ENCODE data around the gene DNAH14. TPM values are rescaled to one million over a fixed set of nuclear protein-coding genes. Genes with fewer than 3 reads are reported as not detected.
"Not testable (repeated sequence)": the region's sequence is repeated elsewhere in the genome, so short reads cannot be mapped to it uniquely, and the experiment has no call there.

Gene DNAH14
- total and polyA plus RNA-seq, 9 of the 15 experiments (the other 6 are each of a cell fraction or from before 2014, with no cell fraction given), result 58.4 to 142 (median 98.4) TPM

DNA sequence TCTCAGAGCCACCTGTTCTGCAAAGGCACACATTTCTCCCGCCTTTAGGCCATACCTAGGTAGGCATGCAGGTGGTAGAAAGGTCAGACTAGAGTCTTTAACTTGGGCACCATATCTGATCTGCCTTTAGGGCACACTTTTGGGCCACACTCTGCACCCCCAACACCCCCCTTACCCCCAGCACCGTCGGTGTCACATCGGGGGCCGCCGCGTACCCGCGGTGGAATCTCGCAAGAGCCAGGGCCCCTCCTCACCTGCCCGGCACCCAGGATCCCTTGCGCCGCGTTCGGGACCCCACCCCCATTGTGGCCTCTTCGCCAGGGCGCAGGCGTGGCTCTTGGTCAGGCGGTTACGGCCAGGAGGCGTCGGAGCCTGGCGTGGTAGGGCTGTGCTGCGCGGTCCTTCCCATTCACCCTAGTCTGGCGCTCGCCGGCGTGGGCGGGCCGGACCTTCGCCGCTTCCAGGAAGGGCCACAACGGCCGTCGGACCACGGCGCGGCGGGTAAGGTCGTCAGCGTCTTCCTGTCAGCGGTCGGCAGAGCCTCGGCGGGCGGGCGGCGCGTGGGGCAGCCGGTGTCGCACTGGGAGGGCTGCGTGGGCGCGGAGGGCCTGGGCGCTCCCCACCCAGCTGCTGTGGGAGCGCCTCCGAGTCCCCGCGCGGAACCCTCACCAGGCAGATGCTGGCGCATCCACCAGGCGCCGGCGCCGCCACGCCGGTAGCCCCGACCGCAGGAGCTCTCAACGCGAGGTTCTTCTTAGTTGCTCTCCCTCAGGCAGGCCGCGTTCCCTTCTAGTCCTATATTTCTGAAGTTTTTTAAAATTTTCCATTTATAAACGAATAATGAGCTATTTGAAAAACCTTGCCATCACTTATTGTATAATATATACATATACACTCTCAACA, at the start of gene DNAH14 (continued):
- TF ChIP-seq CCNT2 (IDR thresholded peaks at IDR 0.05; ENCODE audit: borderline replicate concordance, extremely low read depth, insufficient read length, low read depth, low read length), result peak; percentile 81

GRCh38 chr1:224880593-224881307, 48.7 kb upstream of the DNAH14 start:
- TF ChIP-seq ZNF511 (CRISPR knock-in tag; IDR thresholded peaks at IDR 0.05), result no peak
- TF ChIP-seq DDX20 (tag; IDR thresholded peaks at IDR 0.05; ENCODE audit: low read depth), result no peak
- TF ChIP-seq, protein P1, sequence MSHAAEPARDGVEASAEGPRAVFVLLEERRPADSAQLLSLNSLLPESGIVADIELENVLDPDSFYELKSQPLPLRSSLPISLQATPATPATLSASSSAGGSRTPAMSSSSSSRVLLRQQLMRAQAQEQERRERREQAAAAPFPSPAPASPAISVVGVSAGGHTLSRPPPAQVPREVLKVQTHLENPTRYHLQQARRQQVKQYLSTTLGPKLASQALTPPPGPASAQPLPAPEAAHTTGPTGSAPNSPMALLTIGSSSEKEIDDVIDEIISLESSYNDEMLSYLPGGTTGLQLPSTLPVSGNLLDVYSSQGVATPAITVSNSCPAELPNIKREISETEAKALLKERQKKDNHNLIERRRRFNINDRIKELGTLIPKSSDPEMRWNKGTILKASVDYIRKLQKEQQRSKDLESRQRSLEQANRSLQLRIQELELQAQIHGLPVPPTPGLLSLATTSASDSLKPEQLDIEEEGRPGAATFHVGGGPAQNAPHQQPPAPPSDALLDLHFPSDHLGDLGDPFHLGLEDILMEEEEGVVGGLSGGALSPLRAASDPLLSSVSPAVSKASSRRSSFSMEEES (CRISPR knock-in tag; IDR thresholded peaks at IDR 0.05), result peak; percentile 62
- TF ChIP-seq TRIM24 (IDR thresholded peaks at IDR 0.05), result no peak
- TF ChIP-seq RFX5 (IDR thresholded peaks at IDR 0.05; ENCODE audit: low read depth, low read length), result no peak
- Histone ChIP-seq H3K4me1 (replicated peaks in 1 of 2; ENCODE audit: control insufficient read depth in 2 of 2, insufficient read depth in 2 of 2, low read length in 2 of 2) (no peaks in the 10 kb centered on the region), H3K9me3 (replicated peaks; ENCODE audit: control insufficient read depth, insufficient read depth, low read depth, low read length) (no peaks in the 10 kb centered on the region), H3K4me2 (ENCODE audit: insufficient read depth, low read length) (no peak overlapping the region), H3K9ac (ENCODE audit: insufficient read depth in 1 of 2, low read depth in 2 of 2, low read length in 2 of 2) (no peak overlapping the region), H3K27me3 (ENCODE audit: control insufficient read depth in 2 of 2, insufficient read depth in 2 of 2, low read length in 2 of 2) (peaks cover 0 to 5% of the 10 kb centered on the region in 2 experiments; a peak in 1 of 5 replicates), H4K20me1 (replicated peaks; ENCODE audit: control insufficient read depth, insufficient read depth, low read length) (no peaks in the 10 kb centered on the region; the same call in 1 of the 2 replicates), H3K27ac (ENCODE audit: extremely low read depth, low read depth, low read length) (no peak overlapping the region), H3K36me3 (ENCODE audit: control insufficient read depth, insufficient read depth, low read length) (no peaks in the 10 kb centered on the region), H3K4me3 (no peak overlapping the region), H3K79me2 (ENCODE audit: control insufficient read depth, insufficient read depth, low read length) (no peaks in the 10 kb centered on the region), H3K9me1 (ENCODE audit: control insufficient read depth, insufficient read depth, low read length) (no peaks in the 10 kb centered on the region), H2AFZ (ENCODE audit: low read depth, low read length) (no peak overlapping the region)
- ATAC-seq, result no peak
- 0% methylated on average over 8 of the region's 8 CpGs for WGBS (ENCODE audit: insufficient coverage, low coverage, missing lambda C conversion rate)
- no peak for DNase-seq (ENCODE audit: extremely low read depth in 1 of 4, low spot score in 3 of 4)
- ChIA-PET POLR2A (no interaction called here), CTCF (ENCODE audit: low intra/inter-chr PET ratio) (no interaction called here)
- intact Hi-C loops (cut with micrococcal nuclease), result no loop called here
- BruUV-seq (replicated peaks), result no TSS peak
- in situ Hi-C loops (cut with MboI), result no loop called here
- no peak for FAIRE-seq

DNA sequence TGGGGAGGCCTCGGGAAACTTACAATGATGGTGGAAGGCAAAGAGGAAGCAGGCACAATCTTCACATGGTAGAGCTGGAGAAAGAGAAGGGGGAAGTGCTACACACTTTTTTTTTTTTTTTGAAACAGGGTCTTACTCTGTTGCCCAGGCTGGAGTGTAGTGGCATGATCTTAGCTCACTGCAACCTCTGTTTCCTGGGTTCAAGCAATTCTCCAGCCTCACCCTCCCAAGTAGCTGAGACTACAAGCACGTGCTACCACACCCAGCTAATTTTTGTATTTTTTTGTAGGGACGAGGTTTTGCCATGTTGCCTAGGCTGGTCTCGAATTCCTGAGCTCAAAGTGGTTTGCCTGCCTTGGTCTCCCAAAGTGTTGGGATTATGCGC, 48.2 kb upstream of the DNAH14 start:
- BruUV-seq (replicated peaks); ATAC-seq; H3K9me3 ChIP-seq (replicated peaks; ENCODE audit: control insufficient read depth, insufficient read depth, low read depth, low read length); intact Hi-C loops (cut with micrococcal nuclease); H3K36me3 ChIP-seq (ENCODE audit: control insufficient read depth, insufficient read depth, low read length); in situ Hi-C loops (cut with MboI); H3K4me2 ChIP-seq (ENCODE audit: insufficient read depth, low read length); H3K4me3 ChIP-seq; H3K9ac ChIP-seq (ENCODE audit: insufficient read depth in 1 of 2, low read depth in 2 of 2, low read length in 2 of 2); H3K27me3 ChIP-seq (ENCODE audit: control insufficient read depth in 2 of 2, insufficient read depth in 2 of 2, low read length in 2 of 2); POLR2A ChIA-PET; FAIRE-seq; H3K27ac ChIP-seq (ENCODE audit: extremely low read depth, low read depth, low read length); CTCF ChIA-PET (ENCODE audit: low intra/inter-chr PET ratio); H3K9me1 ChIP-seq (ENCODE audit: control insufficient read depth, insufficient read depth, low read length); H4K20me1 ChIP-seq (replicated peaks; ENCODE audit: control insufficient read depth, insufficient read depth, low read length); H3K4me1 ChIP-seq (replicated peaks in 1 of 2; ENCODE audit: control insufficient read depth in 2 of 2, insufficient read depth in 2 of 2, low read length in 2 of 2); DNase-seq (ENCODE audit: extremely low read depth in 1 of 4, low spot score in 3 of 4); H3K79me2 ChIP-seq (ENCODE audit: control insufficient read depth, insufficient read depth, low read length); H2AFZ ChIP-seq (ENCODE audit: low read depth, low read length): not testable (repeated sequence)
- WGBS (ENCODE audit: insufficient coverage, low coverage, missing lambda C conversion rate), result 2% methylated on average over 5 of the region's 5 CpGs

All from K562 (cell line).